Activated CD4-positive, alpha-beta T cell treated with anti-CD3 and anti-CD28 coated beads for 24 hours (primary cell): Measurements from ENCODE around the gene ZC3H4.
"Not testable (repeated sequence)": the region's sequence is repeated elsewhere in the genome, so short reads cannot be mapped to it uniquely, and the experiment has no call there.

ENCODE experiments used
- DNase-seq, 2 donors: peaks; one replicate each; pipeline ENCODE4 v3.0.0-alpha.2; 2020; ENCODE audit warnings: low read depth in 2 of 2

The ZC3H4 gene

GRCh38 chr19:47112997-47113849 lies at the start of gene ZC3H4:
Gene ZC3H4 (minus strand): TSS chr19:47113776. CDS start chr19:47112584, 1,192 bp downstream.
- DNase-seq, result peak; percentile 99

- no peak for DNase-seq
Measured at GRCh38 chr19:47161876-47162489, 48.4 kb upstream of the ZC3H4 start.

GRCh38 chr19:47158879-47159503 lies 45.4 kb upstream of the ZC3H4 start:
- peak in 1 of 2 donors; percentile 27 for DNase-seq

- no peak for DNase-seq
Measured at GRCh38 chr19:47158367-47158791, 44.8 kb upstream of the ZC3H4 start.

- no peak for DNase-seq
Measured at GRCh38 chr19:47157431-47158321, 44.1 kb upstream of the ZC3H4 start.

GRCh38 chr19:47156861-47157430 lies 43.4 kb upstream of the ZC3H4 start:
- no peak for DNase-seq

- DNase-seq, result no peak
Measured at GRCh38 chr19:47155148-47155547, 41.6 kb upstream of the ZC3H4 start.

GRCh38 chr19:47153266-47153665 lies 39.7 kb upstream of the ZC3H4 start:
- no peak for DNase-seq

DNA sequence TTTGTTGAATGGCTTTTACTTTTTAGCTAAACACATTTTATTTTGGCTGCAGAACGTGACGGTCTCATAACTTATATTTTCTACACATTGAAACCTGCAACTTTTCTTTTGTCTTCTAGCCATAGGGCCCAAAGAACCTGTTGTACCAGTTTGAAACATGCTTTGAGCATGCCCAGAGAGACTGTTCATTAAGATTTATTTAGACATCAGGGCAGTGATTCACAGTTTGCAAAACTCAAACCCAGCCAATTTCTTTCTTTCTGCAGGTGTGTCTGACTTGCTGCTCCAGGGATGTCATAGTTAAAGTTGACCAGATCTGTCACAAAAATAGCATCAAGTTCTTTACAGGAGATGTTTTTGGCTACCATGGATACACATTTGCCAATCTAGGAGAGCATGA lies 39.1 kb upstream of the ZC3H4 start:
- no peak for DNase-seq

- no peak for DNase-seq
Measured at GRCh38 chr19:47152205-47152604, 38.6 kb upstream of the ZC3H4 start.

GRCh38 chr19:47151627-47152026 lies 38.1 kb upstream of the ZC3H4 start:
- DNase-seq, result no peak

- no peak for DNase-seq
Measured at GRCh38 chr19:47146920-47147319, 33.3 kb upstream of the ZC3H4 start.

- DNase-seq, result no peak
Measured at GRCh38 chr19:47145639-47146486, 32.3 kb upstream of the ZC3H4 start.

GRCh38 chr19:47144630-47145029 lies 31.1 kb upstream of the ZC3H4 start:
- no peak for DNase-seq

DNA sequence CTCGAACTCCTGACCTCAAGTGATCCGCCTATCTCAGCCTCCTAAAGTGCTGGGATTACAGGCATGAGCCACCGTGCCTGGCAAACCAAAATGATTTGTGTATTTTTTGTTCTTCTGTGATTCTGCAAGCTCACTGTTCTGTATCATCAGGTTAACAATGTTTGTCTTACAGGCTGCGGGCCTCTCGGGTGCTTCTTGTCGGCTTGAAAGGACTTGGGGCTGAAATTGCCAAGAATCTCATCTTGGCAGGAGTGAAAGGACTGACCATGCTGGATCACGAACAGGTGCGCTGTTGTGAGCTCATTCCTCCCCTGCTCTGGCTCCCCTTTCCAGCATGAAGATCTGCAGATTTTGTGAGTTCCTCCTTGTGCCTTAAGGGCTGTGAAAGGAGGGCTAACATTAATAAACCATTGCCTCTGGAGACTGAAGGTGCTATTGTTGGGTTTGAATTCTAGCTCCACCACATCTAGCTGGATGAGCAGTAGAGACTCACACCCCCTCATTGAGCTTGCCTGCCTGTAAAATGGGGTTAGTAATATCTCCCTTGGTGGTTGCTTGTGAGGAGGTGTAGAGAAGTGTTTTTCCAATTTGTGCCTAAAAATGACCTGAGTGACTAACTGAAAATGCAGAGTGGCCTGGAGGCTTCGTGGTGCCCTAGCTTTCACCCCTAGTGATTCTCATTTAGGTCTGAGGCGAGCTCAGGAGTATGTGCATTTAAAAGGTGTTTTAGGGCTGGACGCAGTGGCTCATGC lies 29.9 kb upstream of the ZC3H4 start:
- DNase-seq, result no peak

DNA sequence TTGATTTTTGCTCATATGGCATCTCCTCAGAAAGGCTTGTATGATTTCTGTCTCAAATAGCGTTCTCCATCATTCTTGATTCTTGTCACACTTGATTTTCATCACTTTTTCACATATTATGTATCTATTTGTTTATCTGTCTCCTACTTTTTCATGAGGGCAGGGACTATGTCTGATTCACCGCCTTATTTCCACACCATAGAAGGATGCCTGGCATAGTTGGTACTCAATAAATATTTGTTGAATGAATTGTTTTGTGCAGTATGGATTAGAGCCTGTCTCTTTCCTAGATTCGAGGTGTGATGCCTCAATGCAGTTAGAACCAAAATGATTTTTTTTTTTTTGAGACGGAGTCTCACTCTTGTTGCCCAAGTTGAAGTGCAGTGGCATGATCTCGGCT lies 29.2 kb upstream of the ZC3H4 start:
- no peak for DNase-seq

GRCh38 chr19:47141695-47142094 lies 28.1 kb upstream of the ZC3H4 start:
- no peak for DNase-seq

GRCh38 chr19:47141252-47141651 lies 27.7 kb upstream of the ZC3H4 start:
- DNase-seq, result not testable (repeated sequence)

GRCh38 chr19:47135156-47135555 lies 21.6 kb upstream of the ZC3H4 start:
- no peak for DNase-seq

DNA sequence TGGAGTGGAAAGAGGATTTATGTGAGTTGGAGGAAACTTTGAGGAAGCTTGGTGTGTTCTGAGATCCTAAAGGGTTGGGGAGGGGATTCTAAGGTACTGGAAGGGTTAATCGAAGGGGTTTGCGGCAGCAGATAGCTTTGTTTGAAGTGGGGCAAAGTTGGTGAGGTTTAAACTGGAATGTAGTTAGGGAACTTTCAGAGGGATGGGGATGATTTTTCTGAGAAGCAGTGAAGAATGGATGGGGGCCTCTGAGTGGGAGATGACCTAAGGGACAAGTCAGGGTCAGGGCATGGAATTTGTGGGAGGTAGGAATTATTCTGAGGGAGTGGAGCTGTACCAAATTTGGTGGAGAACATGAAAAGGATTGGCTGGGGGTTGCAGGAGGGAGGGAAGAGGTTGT lies 21.0 kb upstream of the ZC3H4 start:
- DNase-seq, result no peak
